ENCODE data around the gene DLK1. TPM values are rescaled to one million over a fixed set of nuclear protein-coding genes. Genes with fewer than 3 reads are reported as not detected.

Gene DLK1
- total RNA-seq, 1 donor from 2014 or later: not detected

DNA sequence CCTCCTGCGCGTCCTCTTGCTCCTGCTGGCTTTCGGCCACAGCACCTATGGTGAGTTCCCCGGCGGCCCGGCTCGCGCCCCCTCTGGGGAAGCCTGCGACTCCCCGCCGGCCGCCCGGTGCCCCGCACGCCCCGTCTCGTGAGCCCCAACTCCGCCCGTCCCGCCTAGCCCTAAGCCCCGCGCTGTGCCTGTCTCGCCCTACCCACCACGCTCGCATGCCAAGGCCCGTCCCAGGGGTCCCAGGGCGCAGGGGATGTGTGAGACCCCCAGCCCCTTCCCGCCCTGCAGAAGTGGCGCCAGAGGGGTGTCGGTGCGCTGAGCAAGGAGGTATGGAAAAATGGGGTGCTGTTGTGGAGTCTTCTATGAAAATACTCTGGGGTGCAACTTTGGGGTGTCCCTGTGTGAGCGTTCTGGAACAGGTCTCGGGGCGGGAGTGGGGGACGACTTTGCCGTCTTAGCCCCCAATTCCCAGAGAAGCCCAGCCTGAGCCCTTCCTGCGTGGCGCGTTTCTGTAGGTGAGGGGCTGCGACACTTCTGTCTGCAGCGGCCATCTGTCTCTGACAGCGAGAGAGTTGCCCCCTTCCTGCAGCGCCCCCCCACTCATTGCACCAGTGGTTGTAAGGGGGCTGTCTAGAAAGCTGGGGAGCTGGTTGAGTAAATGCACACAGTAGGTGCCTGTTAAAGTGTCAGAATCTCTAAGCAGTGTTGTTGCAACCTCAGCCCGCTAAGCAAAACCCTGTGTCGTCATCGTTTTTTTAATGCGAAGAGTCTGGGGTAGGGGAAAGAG lies 587 bp downstream of the DLK1 start:
- intact Hi-C loops (cut with micrococcal nuclease): no loop called here
- TF ChIP-seq, protein P1, sequence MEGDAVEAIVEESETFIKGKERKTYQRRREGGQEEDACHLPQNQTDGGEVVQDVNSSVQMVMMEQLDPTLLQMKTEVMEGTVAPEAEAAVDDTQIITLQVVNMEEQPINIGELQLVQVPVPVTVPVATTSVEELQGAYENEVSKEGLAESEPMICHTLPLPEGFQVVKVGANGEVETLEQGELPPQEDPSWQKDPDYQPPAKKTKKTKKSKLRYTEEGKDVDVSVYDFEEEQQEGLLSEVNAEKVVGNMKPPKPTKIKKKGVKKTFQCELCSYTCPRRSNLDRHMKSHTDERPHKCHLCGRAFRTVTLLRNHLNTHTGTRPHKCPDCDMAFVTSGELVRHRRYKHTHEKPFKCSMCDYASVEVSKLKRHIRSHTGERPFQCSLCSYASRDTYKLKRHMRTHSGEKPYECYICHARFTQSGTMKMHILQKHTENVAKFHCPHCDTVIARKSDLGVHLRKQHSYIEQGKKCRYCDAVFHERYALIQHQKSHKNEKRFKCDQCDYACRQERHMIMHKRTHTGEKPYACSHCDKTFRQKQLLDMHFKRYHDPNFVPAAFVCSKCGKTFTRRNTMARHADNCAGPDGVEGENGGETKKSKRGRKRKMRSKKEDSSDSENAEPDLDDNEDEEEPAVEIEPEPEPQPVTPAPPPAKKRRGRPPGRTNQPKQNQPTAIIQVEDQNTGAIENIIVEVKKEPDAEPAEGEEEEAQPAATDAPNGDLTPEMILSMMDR (IDR thresholded peaks at IDR 0.05): no peak
- DNase-seq (no peak), ATAC-seq (ENCODE audit: low read depth) (no peak)
- Mint-ChIP-seq H3K9me3 (no peaks in the 10 kb centered on the region), H3K27me3 (peaks cover 27% of the 10 kb centered on the region), H3K36me3 (ENCODE audit: low read depth) (no peaks in the 10 kb centered on the region), H3K27ac (no peak overlapping the region), H3K4me1 (no peaks in the 10 kb centered on the region), H3K4me3 (no peak overlapping the region)
- ChIA-PET CTCF (no interaction called here), POLR2A (no interaction called here)

GRCh38 chr14:100727873-100728240 lies 1.2 kb downstream of the DLK1 start:
- Mint-ChIP-seq H3K36me3 (ENCODE audit: low read depth) (no peaks in the 10 kb centered on the region), H3K9me3 (no peaks in the 10 kb centered on the region), H3K4me3 (no peak overlapping the region), H3K4me1 (no peaks in the 10 kb centered on the region), H3K27me3 (peaks cover 27% of the 10 kb centered on the region), H3K27ac (no peak overlapping the region)
- DNase-seq (no peak), ATAC-seq (ENCODE audit: low read depth) (no peak)
- TF ChIP-seq, protein P1 (IDR thresholded peaks at IDR 0.05): no peak
- CTCF ChIA-PET: no interaction called here
- intact Hi-C loops (cut with micrococcal nuclease): no loop called here
- POLR2A ChIA-PET: no interaction called here

DNA sequence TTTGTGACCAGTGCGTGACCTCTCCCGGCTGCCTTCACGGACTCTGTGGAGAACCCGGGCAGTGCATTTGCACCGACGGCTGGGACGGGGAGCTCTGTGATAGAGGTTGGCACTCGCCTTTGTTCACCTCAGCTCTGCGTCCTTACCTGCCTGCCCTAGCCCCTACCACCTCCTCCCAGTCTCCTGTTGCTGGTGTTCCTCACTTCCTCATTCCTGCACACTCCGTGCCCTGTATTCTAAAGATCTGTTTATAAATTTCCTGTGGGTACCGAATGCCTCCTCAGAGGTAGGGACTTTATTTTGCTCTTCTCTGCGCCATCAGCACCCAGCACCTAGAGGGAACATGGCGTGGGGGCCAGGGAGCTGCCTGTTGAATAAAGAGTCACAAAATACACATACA lies 2.3 kb downstream of the DLK1 start:
- TF ChIP-seq, protein P1 (IDR thresholded peaks at IDR 0.05): no peak
- Mint-ChIP-seq H3K4me3 (no peak overlapping the region), H3K4me1 (no peaks in the 10 kb centered on the region), H3K27me3 (peaks cover 27% of the 10 kb centered on the region), H3K36me3 (ENCODE audit: low read depth) (no peaks in the 10 kb centered on the region), H3K9me3 (no peaks in the 10 kb centered on the region), H3K27ac (no peak overlapping the region)
- ATAC-seq (ENCODE audit: low read depth): no peak
- DNase-seq: no peak
- intact Hi-C loops (cut with micrococcal nuclease): no loop called here
- ChIA-PET CTCF (no interaction called here), POLR2A (no interaction called here)

- no peaks in the 10 kb centered on the region for H3K9me3 Mint-ChIP-seq
- ChIA-PET CTCF (no interaction called here), POLR2A (no interaction called here)
- intact Hi-C loops (cut with micrococcal nuclease): no loop called here
- ATAC-seq (ENCODE audit: low read depth) (no peak), DNase-seq (no peak)
- no peak overlapping the region for H3K27ac Mint-ChIP-seq
- TF ChIP-seq, protein P1 (IDR thresholded peaks at IDR 0.05): no peak
- no peaks in the 10 kb centered on the region for H3K36me3 Mint-ChIP-seq (ENCODE audit: low read depth)
- no peak overlapping the region for H3K4me3 Mint-ChIP-seq
- peaks cover 23% of the 10 kb centered on the region for H3K27me3 Mint-ChIP-seq
- H3K4me1 Mint-ChIP-seq: no peaks in the 10 kb centered on the region
These were observed 3.3 kb downstream of the DLK1 start for GRCh38 chr14:100729982-100730381.

DNA sequence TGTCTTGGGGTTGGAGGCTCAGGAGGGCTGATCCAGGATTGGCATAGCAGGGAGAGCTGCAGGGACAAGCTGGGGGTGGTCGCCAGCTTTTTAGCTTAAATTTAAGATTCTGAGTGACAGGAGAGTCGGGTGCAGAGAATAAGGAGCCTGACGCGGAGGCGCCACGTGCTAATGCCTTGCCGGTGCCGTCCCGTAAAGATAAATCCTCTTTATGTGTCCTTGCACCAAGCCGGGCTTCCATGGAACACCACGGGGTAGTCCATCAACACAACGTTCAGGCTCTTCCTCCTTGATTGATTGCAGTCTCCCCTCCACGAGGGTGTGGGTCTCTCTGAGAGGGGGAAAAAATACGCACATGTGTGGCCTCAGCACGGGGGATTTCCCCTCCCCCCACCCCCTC lies 3.9 kb downstream of the DLK1 start:
- ATAC-seq (ENCODE audit: low read depth): no peak
- CTCF ChIA-PET: no interaction called here
- H3K9me3 Mint-ChIP-seq: no peaks in the 10 kb centered on the region

More for the DNA sequence above, 3.9 kb downstream of the DLK1 start:
- Mint-ChIP-seq H3K36me3 (ENCODE audit: low read depth) (no peaks in the 10 kb centered on the region), H3K27me3 (peaks cover 23% of the 10 kb centered on the region), H3K27ac (no peak overlapping the region), H3K4me3 (no peak overlapping the region), H3K4me1 (no peaks in the 10 kb centered on the region)
- POLR2A ChIA-PET: interaction anchor here (0.6 kb wide), 1 partner anchor 197 kb away, joined by 4 read pairs; no protein-coding TSS in a partner anchor
- intact Hi-C loops (cut with micrococcal nuclease): no loop called here
- TF ChIP-seq, protein P1 (IDR thresholded peaks at IDR 0.05): no peak
- DNase-seq: no peak

Data from activated B cell treated with CpG ODN at 0.5 μM for 24 hours (primary cell).